Suprapubic skin (tissue), 4 donors: ENCODE measurements around the gene TRIM9.

ENCODE experiments used
- EP300 ChIP-seq: sonication (generic); formaldehyde crosslinking; IDR thresholded peaks from one replicate; pipeline ENCODE4 v1.6.1; 2017; ENCODE audit warnings: antibody characterized with exemption
- POLR2A ChIP-seq, 2 donors: fragments of 450-650 bp; IDR thresholded peaks; one replicate each; pipeline ENCODE4 v1.6.1; 2017; ENCODE audit warnings: antibody characterized with exemption in 2 of 2, mild to moderate bottlenecking in 2 of 2, moderate library complexity in 2 of 2
- POLR2AphosphoS5 ChIP-seq, 3 donors: sonication (generic); formaldehyde crosslinking; IDR thresholded peaks; one replicate each; pipeline ENCODE4 v1.6.1; 2017; ENCODE audit warnings: antibody characterized with exemption in 3 of 3
- TF ChIP-seq, protein P1 (sequence below), 2 donors: fragments of 200-600 bp in 1 of 2; fragments of 450-650 bp in 1 of 2; sonication (generic) in 1 of 2; IDR thresholded peaks; one replicate each; pipeline ENCODE4 v1.5.1; 2016 to 2019; ENCODE audit warnings: antibody characterized with exemption in 2 of 2, mild to moderate bottlenecking in 1 of 2, moderate library complexity in 1 of 2

DNA sequence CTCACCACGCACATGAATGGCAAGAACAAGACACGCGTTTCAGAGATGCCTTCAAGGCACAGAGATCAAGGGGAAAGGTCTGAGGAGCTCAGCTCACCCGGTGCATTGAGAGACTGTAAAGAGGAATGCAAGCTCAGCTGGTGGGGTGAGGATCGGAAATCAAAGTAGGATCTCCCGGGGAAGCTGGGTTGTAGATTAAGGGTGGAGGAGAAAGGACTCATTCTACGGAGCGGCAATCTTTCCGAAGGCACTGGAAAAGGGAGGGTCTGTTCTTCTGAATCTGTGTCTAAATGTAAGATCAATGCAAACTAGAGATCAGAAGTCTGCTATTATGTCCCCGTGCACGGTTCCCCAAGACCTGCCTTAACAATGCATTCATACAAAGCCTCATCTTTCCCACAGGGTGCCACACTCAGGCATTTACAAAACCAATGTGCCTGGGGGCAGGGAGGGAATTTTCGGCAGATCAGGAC lies 109.0 kb downstream of the TRIM9 start:
- TF ChIP-seq, protein P1, sequence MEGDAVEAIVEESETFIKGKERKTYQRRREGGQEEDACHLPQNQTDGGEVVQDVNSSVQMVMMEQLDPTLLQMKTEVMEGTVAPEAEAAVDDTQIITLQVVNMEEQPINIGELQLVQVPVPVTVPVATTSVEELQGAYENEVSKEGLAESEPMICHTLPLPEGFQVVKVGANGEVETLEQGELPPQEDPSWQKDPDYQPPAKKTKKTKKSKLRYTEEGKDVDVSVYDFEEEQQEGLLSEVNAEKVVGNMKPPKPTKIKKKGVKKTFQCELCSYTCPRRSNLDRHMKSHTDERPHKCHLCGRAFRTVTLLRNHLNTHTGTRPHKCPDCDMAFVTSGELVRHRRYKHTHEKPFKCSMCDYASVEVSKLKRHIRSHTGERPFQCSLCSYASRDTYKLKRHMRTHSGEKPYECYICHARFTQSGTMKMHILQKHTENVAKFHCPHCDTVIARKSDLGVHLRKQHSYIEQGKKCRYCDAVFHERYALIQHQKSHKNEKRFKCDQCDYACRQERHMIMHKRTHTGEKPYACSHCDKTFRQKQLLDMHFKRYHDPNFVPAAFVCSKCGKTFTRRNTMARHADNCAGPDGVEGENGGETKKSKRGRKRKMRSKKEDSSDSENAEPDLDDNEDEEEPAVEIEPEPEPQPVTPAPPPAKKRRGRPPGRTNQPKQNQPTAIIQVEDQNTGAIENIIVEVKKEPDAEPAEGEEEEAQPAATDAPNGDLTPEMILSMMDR (IDR thresholded peaks at IDR 0.05): no peak
- TF ChIP-seq EP300 (no peak), POLR2AphosphoS5 (IDR thresholded peaks at IDR 0.05) (no peak), POLR2A (IDR thresholded peaks at IDR 0.05) (no peak)
